SK-N-SH treated with all-trans-retinoic acid at 6 μM for 48 hours (cell line): ENCODE results near the gene DERL3.

ENCODE experiments used
- ATAC-seq: fragments of 200-7000 bp; cut with Tn5 transposase; 3 replicates; pipeline ENCODE4 v1.9.1; 2020; ENCODE audit warnings: mild to moderate bottlenecking, moderate library complexity
- ARNTL ChIP-seq: fragments of 450-650 bp; formaldehyde crosslinking; IDR thresholded peaks from 2 replicates; pipeline ENCODE4 v1.5.0; 2020; ENCODE audit warnings: low read depth, mild to moderate bottlenecking, moderate library complexity, borderline replicate concordance
- BACH2 ChIP-seq: fragments of 250-450 bp; sonication (Bioruptor Pico); IDR thresholded peaks from 2 replicates; pipeline ENCODE4 v1.9.0; 2021; ENCODE audit warnings: mild to moderate bottlenecking, borderline replicate concordance
- CSDC2 ChIP-seq: fragments of 250-450 bp; sonication (Bioruptor Pico); IDR thresholded peaks from 2 replicates; pipeline ENCODE4 v1.5.0; 2020; ENCODE audit warnings: mild to moderate bottlenecking, moderate library complexity
- ESRRG ChIP-seq: fragments of 250-450 bp; sonication (Bioruptor Pico); IDR thresholded peaks from 2 replicates; pipeline ENCODE4 v1.6.1; 2021; ENCODE audit warnings: mild to moderate bottlenecking
- GLIS3 ChIP-seq: fragments of 250-450 bp; sonication (Bioruptor Pico); IDR thresholded peaks from 2 replicates; pipeline ENCODE4 v1.5.0; 2020; ENCODE audit warnings: mild to moderate bottlenecking, moderate library complexity
- ISL1 ChIP-seq: fragments of 250-450 bp; sonication (Bioruptor Pico); IDR thresholded peaks from 2 replicates; pipeline ENCODE4 v2.1.2; 2022; ENCODE audit warnings: mild to moderate bottlenecking, moderate library complexity
- OSR1 ChIP-seq: fragments of 250-450 bp; sonication (Bioruptor Pico); IDR thresholded peaks from 2 replicates; pipeline ENCODE4 v1.8.0; 2022; ENCODE audit warnings: moderate library complexity, mild to moderate bottlenecking, inconsistent platforms
- PPARA ChIP-seq: fragments of 250-450 bp; sonication (Bioruptor Pico); IDR thresholded peaks from 2 replicates; pipeline ENCODE4 v1.5.0; 2020; ENCODE audit warnings: mild to moderate bottlenecking, borderline replicate concordance
- RARB ChIP-seq: fragments of 250-450 bp; sonication (Bioruptor Pico); IDR thresholded peaks from 2 replicates; pipeline ENCODE4 v1.8.0; 2021; ENCODE audit warnings: mild to moderate bottlenecking, moderate library complexity
- SNAI2 ChIP-seq: fragments of 250-450 bp; sonication (Bioruptor Pico); IDR thresholded peaks from 2 replicates; pipeline ENCODE4 v1.5.0; 2020; ENCODE audit warnings: mild to moderate bottlenecking, moderate library complexity
- TCF4 ChIP-seq: fragments of 250-450 bp; sonication (Bioruptor Pico); IDR thresholded peaks from 2 replicates; pipeline ENCODE4 v1.8.0; 2021; ENCODE audit warnings: mild to moderate bottlenecking, moderate library complexity, borderline replicate concordance
- ZC3H10 ChIP-seq: fragments of 250-450 bp; sonication (Bioruptor Pico); IDR thresholded peaks from 2 replicates; pipeline ENCODE4 v1.5.1; 2021; ENCODE audit warnings: mild to moderate bottlenecking, moderate library complexity
- ZFP3 ChIP-seq: fragments of 250-450 bp; sonication (Bioruptor Pico); IDR thresholded peaks from 2 replicates; pipeline ENCODE4 v1.5.0; 2020; ENCODE audit warnings: mild to moderate bottlenecking, moderate library complexity
- ZFP30 ChIP-seq: fragments of 450-650 bp; formaldehyde crosslinking; IDR thresholded peaks from 2 replicates; pipeline ENCODE4 v1.5.0; 2022; ENCODE audit warnings: mild to moderate bottlenecking, moderate library complexity
- ZNF565 ChIP-seq: fragments of 450-650 bp; formaldehyde crosslinking; conservative IDR thresholded peaks from 2 replicates; pipeline ENCODE4 v1.5.0; 2020; ENCODE audit warnings: low read depth, mild to moderate bottlenecking, moderate library complexity
- ZNF70 ChIP-seq: fragments of 450-650 bp; formaldehyde crosslinking; IDR thresholded peaks from 2 replicates; pipeline ENCODE4 v1.5.0; 2020; ENCODE audit warnings: mild to moderate bottlenecking, moderate library complexity
- ZNF8 ChIP-seq: fragments of 450-650 bp; formaldehyde crosslinking; IDR thresholded peaks from 2 replicates; pipeline ENCODE4 v1.5.0; 2020; ENCODE audit warnings: mild to moderate bottlenecking, moderate library complexity
- TF ChIP-seq, protein P1 (sequence below): fragments of 250-450 bp; sonication (Bioruptor Pico); IDR thresholded peaks from 2 replicates; pipeline ENCODE4 v1.5.0; 2020; ENCODE audit warnings: mild to moderate bottlenecking, moderate library complexity
- TF ChIP-seq, protein P2 (sequence below): fragments of 250-450 bp; sonication (Bioruptor Pico); IDR thresholded peaks from 2 replicates; pipeline ENCODE4 v1.8.0; 2020; ENCODE audit warnings: mild to moderate bottlenecking, moderate library complexity, borderline replicate concordance
- TF ChIP-seq, protein P3 (sequence below): fragments of 250-450 bp; sonication (Bioruptor Pico); IDR thresholded peaks from 2 replicates; pipeline ENCODE4 v1.5.1; 2020; ENCODE audit warnings: low read depth, mild to moderate bottlenecking, moderate library complexity
- TF ChIP-seq, protein P4 (sequence below): fragments of 250-450 bp; sonication (Bioruptor Pico); IDR thresholded peaks from 2 replicates; pipeline ENCODE4 v1.5.1; 2021; ENCODE audit warnings: mild to moderate bottlenecking, moderate library complexity
- TF ChIP-seq, protein P5 (sequence below): fragments of 250-450 bp; sonication (Bioruptor Pico); IDR thresholded peaks from 2 replicates; pipeline ENCODE4 v1.8.0; 2021; ENCODE audit warnings: low read depth, mild to moderate bottlenecking, moderate library complexity, borderline replicate concordance

The DERL3 gene

DNA sequence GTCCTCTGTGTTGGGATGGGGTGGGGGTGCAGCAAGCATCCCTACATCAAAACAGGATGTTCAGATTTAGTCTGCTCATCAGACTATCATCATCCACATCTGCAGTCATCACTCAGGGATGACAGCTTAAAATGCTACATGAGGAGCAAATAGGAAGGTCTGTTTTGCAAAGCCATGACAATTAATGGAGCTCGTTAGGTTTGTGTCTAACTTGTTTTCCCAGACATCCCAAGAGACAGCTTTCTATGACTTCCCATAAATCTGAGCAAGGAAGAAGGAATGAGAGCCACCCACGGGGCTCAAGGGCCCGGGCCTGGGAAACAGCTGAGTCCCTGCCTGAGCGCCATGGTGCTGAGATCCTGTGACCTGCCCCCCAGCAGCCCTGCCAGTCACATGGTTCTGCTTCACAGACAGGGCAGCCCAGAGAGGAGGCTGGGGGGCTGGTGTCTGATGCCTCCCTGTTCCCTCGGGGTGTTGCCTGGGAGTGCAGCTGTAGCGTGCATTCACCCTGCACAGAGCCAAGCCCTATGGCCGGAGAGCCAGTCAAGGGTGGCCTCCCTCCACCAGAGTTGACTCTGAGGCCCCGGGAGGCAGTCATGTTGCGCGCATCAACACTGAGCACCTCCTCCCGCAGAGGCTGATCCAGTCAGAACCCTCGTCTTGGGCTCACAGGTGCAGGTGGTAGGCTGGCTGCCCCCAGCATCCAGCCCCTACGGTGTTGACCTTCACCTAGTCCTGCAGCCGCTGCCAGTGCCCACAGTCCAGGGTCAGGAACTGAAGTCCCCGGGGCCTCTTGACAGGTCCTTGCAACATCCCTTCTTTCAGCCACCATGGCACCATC lies 12.1 kb downstream of the DERL3 start (continued):
- TF ChIP-seq, protein P1, sequence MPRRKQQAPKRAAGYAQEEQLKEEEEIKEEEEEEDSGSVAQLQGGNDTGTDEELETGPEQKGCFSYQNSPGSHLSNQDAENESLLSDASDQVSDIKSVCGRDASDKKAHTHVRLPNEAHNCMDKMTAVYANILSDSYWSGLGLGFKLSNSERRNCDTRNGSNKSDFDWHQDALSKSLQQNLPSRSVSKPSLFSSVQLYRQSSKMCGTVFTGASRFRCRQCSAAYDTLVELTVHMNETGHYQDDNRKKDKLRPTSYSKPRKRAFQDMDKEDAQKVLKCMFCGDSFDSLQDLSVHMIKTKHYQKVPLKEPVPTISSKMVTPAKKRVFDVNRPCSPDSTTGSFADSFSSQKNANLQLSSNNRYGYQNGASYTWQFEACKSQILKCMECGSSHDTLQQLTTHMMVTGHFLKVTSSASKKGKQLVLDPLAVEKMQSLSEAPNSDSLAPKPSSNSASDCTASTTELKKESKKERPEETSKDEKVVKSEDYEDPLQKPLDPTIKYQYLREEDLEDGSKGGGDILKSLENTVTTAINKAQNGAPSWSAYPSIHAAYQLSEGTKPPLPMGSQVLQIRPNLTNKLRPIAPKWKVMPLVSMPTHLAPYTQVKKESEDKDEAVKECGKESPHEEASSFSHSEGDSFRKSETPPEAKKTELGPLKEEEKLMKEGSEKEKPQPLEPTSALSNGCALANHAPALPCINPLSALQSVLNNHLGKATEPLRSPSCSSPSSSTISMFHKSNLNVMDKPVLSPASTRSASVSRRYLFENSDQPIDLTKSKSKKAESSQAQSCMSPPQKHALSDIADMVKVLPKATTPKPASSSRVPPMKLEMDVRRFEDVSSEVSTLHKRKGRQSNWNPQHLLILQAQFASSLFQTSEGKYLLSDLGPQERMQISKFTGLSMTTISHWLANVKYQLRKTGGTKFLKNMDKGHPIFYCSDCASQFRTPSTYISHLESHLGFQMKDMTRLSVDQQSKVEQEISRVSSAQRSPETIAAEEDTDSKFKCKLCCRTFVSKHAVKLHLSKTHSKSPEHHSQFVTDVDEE (CRISPR knock-in tag) = peak; percentile 94

DNA sequence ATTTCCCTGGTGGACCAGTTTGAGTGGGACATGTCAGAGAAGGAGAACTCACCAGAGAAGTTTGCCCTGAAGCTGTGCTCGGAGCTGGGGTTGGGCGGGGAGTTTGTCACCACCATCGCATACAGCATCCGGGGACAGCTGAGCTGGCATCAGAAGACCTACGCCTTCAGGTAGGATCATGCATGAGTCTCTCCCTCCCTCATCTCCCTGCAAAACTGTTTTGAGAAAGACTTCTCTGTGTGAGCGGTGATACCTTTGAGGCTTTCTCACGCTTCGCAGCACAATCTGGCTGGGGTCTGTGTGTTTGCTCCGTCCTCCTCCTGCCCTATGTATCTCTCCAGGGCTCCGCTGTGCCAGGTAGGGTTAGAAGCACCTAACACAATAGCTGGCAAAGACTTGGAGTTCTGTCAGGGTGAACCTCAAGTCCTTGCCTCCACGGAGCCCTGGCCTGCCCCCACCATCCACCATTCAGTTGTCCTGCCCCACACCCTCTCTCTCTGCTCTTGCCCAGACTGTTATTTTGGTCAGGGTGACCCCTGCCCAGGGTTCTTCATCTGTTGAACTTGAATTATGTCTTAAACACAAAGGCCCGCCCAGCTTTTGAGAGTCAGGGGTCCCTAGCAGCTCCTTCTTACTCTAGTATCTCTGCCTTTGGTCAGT lies 13.4 kb downstream of the DERL3 start:
- TF ChIP-seq RARB (CRISPR knock-in tag) (no peak), ZC3H10 (CRISPR knock-in tag) (no peak), GLIS3 (CRISPR knock-in tag) (no peak), OSR1 (no peak), ZNF70 (CRISPR knock-in tag) (no peak), ZFP3 (CRISPR knock-in tag) (no peak), PPARA (no peak), ISL1 (CRISPR knock-in tag) (no peak), ARNTL (no peak), ESRRG (CRISPR knock-in tag) (no peak), ZNF8 (CRISPR knock-in tag) (no peak), CSDC2 (CRISPR knock-in tag) (no peak), TCF4 (CRISPR knock-in tag) (no peak), ZFP30 (CRISPR knock-in tag) (no peak), ZNF565 (no peak), BACH2 (CRISPR knock-in tag) (no peak)
- TF ChIP-seq, protein P2, sequence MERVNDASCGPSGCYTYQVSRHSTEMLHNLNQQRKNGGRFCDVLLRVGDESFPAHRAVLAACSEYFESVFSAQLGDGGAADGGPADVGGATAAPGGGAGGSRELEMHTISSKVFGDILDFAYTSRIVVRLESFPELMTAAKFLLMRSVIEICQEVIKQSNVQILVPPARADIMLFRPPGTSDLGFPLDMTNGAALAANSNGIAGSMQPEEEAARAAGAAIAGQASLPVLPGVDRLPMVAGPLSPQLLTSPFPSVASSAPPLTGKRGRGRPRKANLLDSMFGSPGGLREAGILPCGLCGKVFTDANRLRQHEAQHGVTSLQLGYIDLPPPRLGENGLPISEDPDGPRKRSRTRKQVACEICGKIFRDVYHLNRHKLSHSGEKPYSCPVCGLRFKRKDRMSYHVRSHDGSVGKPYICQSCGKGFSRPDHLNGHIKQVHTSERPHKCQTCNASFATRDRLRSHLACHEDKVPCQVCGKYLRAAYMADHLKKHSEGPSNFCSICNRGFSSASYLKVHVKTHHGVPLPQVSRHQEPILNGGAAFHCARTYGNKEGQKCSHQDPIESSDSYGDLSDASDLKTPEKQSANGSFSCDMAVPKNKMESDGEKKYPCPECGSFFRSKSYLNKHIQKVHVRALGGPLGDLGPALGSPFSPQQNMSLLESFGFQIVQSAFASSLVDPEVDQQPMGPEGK = no peak
- TF ChIP-seq, protein P3, sequence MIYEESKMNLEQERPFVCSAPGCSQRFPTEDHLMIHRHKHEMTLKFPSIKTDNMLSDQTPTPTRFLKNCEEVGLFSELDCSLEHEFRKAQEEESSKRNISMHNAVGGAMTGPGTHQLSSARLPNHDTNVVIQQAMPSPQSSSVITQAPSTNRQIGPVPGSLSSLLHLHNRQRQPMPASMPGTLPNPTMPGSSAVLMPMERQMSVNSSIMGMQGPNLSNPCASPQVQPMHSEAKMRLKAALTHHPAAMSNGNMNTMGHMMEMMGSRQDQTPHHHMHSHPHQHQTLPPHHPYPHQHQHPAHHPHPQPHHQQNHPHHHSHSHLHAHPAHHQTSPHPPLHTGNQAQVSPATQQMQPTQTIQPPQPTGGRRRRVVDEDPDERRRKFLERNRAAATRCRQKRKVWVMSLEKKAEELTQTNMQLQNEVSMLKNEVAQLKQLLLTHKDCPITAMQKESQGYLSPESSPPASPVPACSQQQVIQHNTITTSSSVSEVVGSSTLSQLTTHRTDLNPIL = no peak
- TF ChIP-seq, protein P4, sequence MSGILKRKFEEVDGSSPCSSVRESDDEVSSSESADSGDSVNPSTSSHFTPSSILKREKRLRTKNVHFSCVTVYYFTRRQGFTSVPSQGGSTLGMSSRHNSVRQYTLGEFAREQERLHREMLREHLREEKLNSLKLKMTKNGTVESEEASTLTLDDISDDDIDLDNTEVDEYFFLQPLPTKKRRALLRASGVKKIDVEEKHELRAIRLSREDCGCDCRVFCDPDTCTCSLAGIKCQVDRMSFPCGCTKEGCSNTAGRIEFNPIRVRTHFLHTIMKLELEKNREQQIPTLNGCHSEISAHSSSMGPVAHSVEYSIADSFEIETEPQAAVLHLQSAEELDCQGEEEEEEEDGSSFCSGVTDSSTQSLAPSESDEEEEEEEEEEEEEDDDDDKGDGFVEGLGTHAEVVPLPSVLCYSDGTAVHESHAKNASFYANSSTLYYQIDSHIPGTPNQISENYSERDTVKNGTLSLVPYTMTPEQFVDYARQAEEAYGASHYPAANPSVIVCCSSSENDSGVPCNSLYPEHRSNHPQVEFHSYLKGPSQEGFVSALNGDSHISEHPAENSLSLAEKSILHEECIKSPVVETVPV = no peak
- TF ChIP-seq, all 23 proteins: peak for 0
- ATAC-seq = no peak

DNA sequence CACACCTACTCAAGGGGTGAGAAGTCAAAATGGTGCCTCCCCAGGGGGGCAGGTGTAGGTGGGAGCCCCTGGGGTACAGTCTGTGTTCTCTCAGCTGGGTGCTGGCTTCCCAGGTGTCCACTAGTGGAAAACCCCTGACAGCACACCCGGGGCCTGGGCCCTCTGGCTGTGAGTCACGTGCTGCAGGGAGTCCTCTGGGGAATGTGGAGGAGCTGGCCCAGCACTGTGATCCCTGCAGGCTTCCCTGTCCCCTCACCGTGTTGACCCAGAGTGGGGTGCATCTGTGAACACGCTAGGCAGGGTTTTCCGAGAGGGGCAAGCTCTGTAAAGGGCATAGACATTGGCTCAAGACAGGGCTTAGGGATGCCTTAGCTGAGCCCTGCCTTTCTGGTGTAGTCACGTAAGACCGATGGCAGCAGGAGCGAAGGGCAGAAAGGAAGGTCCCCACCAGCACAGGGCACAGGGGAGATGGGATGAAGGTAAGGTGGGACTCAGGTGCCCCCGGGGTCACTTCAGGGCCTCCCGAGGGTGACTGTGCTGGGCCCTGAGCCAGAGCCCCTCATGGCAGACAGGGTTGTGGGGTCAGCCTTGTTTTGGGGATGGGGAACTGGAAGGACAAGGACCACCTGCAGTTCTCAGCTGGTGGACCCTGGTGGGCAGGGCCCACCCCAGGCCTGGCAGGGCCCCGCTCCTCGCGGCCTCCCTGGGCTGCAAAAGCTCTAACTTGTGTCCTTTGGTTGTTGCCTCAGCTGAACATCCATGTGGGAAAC lies 14.1 kb downstream of the DERL3 start:
- ATAC-seq = no peak
- TF ChIP-seq ISL1 (CRISPR knock-in tag) = no peak
- no peak for TF ChIP-seq ESRRG (CRISPR knock-in tag)
- TF ChIP-seq ZNF8 (CRISPR knock-in tag) = no peak
- no peak for TF ChIP-seq ARNTL
- TF ChIP-seq, protein P2 = no peak
- TF ChIP-seq SNAI2 = no peak
- no peak for TF ChIP-seq ZC3H10 (CRISPR knock-in tag)
- no peak for TF ChIP-seq CSDC2 (CRISPR knock-in tag)
- TF ChIP-seq, protein P5, sequence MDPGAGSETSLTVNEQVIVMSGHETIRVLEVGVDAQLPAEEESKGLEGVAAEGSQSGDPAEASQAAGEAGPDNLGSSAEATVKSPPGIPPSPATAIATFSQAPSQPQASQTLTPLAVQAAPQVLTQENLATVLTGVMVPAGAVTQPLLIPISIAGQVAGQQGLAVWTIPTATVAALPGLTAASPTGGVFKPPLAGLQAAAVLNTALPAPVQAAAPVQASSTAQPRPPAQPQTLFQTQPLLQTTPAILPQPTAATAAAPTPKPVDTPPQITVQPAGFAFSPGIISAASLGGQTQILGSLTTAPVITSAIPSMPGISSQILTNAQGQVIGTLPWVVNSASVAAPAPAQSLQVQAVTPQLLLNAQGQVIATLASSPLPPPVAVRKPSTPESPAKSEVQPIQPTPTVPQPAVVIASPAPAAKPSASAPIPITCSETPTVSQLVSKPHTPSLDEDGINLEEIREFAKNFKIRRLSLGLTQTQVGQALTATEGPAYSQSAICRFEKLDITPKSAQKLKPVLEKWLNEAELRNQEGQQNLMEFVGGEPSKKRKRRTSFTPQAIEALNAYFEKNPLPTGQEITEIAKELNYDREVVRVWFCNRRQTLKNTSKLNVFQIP (CRISPR knock-in tag) = no peak
- no peak for TF ChIP-seq BACH2 (CRISPR knock-in tag)
- no peak for TF ChIP-seq GLIS3 (CRISPR knock-in tag)
- TF ChIP-seq, protein P4 = no peak
